ENCODE measurements around the gene E2F6. TPM values are rescaled to one million over a fixed set of nuclear protein-coding genes. Genes with fewer than 3 reads are reported as not detected.

The E2F6 gene
- total and polyA plus RNA-seq, 2 of the 13 experiments (the other 11 are each of a cell fraction or from before 2014, with no cell fraction given): 27.3 to 36.0 TPM

- TF ChIP-seq AKNA (CRISPR knock-in tag; IDR thresholded peaks at IDR 0.05; ENCODE audit: borderline replicate concordance) (no peak), NPAS2 (CRISPR knock-in tag; IDR thresholded peaks at IDR 0.05; ENCODE audit: borderline replicate concordance) (no peak), SOX13 (IDR thresholded peaks at IDR 0.05) (no peak), SOX13 (CRISPR knock-in tag; conservative IDR thresholded peaks at IDR 0.05 in 1 of 2, IDR thresholded peaks at IDR 0.05 in 1 of 2) (peak in 1 of 2 experiments; percentile 40; a peak in 1 of 4 replicates), FIP1L1 (IDR thresholded peaks at IDR 0.05; ENCODE audit: borderline replicate concordance, insufficient read depth, low read depth, low read length) (no peak), CEBPZ (IDR thresholded peaks at IDR 0.05; ENCODE audit: low read length) (no peak), PTBP1 (IDR thresholded peaks at IDR 0.05; ENCODE audit: low read depth, low read length, poor library complexity, severe bottlenecking) (no peak), ZNF414 (CRISPR knock-in tag; IDR thresholded peaks at IDR 0.05) (no peak), ZNF713 (CRISPR knock-in tag; IDR thresholded peaks at IDR 0.05) (no peak), MEIS2 (CRISPR knock-in tag; IDR thresholded peaks at IDR 0.05) (no peak; the same call in 1 of the 2 replicates), RBM39 (IDR thresholded peaks at IDR 0.05; ENCODE audit: low read depth, low read length, poor library complexity, severe bottlenecking) (no peak)
- TF ChIP-seq, protein P1, sequence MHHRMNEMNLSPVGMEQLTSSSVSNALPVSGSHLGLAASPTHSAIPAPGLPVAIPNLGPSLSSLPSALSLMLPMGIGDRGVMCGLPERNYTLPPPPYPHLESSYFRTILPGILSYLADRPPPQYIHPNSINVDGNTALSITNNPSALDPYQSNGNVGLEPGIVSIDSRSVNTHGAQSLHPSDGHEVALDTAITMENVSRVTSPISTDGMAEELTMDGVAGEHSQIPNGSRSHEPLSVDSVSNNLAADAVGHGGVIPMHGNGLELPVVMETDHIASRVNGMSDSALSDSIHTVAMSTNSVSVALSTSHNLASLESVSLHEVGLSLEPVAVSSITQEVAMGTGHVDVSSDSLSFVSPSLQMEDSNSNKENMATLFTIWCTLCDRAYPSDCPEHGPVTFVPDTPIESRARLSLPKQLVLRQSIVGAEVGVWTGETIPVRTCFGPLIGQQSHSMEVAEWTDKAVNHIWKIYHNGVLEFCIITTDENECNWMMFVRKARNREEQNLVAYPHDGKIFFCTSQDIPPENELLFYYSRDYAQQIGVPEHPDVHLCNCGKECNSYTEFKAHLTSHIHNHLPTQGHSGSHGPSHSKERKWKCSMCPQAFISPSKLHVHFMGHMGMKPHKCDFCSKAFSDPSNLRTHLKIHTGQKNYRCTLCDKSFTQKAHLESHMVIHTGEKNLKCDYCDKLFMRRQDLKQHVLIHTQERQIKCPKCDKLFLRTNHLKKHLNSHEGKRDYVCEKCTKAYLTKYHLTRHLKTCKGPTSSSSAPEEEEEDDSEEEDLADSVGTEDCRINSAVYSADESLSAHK (CRISPR knock-in tag; IDR thresholded peaks at IDR 0.05; ENCODE audit: borderline replicate concordance): no peak
- TF ChIP-seq, protein P2, sequence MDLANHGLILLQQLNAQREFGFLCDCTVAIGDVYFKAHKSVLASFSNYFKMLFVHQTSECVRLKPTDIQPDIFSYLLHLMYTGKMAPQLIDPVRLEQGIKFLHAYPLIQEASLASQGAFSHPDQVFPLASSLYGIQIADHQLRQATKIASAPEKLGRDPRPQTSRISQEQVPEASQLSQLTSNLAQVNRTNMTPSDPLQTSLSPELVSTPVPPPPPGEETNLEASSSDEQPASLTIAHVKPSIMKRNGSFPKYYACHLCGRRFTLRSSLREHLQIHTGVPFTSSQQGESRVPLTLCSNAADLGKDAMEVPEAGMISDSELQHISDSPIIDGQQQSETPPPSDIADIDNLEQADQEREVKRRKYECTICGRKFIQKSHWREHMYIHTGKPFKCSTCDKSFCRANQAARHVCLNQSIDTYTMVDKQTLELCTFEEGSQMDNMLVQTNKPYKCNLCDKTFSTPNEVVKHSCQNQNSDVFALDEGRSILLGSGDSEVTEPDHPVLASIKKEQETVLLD (CRISPR knock-in tag; IDR thresholded peaks at IDR 0.05; ENCODE audit: low read depth): no peak
These were observed 16.6 kb upstream of the E2F6 start (continued) for GRCh38 chr2:11482473-11483035.

Data from HepG2 (cell line).